Lung (tissue), 12 donors: ENCODE data around the gene LPAR5. TPM values are rescaled to one million over a fixed set of nuclear protein-coding genes. Genes with fewer than 3 reads are reported as not detected.

Experiments used
- ATAC-seq: fragments of 200-7000 bp; cut with Tn5 transposase; one replicate; pipeline ENCODE4 v1.9.1; 2020; ENCODE audit warnings: moderate number of reproducible peaks; ENCODE audit not compliant: insufficient read depth, low FRiP score
- DNase-seq, 3 donors: peaks; one replicate each; pipeline ENCODE4 v3.0.0-alpha.2; 2013 to 2017
- H3K27ac ChIP-seq, 2 donors: one replicate each; pipeline ENCODE4 v1.5.1; 2013; ENCODE audit warnings: mild to moderate bottlenecking in 2 of 2, moderate library complexity in 2 of 2, control low read depth in 1 of 2, inconsistent platforms in 1 of 2, low read depth in 1 of 2, low read length in 1 of 2
- H3K27me3 ChIP-seq, 3 donors: one replicate each; pipeline ENCODE4 v1.5.1; 2013; ENCODE audit warnings: low read length in 2 of 3; ENCODE audit not compliant: control insufficient read depth in 3 of 3, insufficient read depth in 3 of 3
- H3K36me3 ChIP-seq, 4 donors: one replicate each; pipeline ENCODE4 v1.5.1; 2013; ENCODE audit warnings: low read length in 4 of 4, mild to moderate bottlenecking in 1 of 4, moderate library complexity in 1 of 4; ENCODE audit not compliant: control insufficient read depth in 4 of 4, insufficient read depth in 4 of 4
- H3K4me1 ChIP-seq, 5 donors: one replicate each; pipeline ENCODE4 v1.5.1; 2013; ENCODE audit warnings: low read length in 5 of 5, mild to moderate bottlenecking in 2 of 5, moderate library complexity in 1 of 5; ENCODE audit not compliant: control insufficient read depth in 5 of 5, insufficient read depth in 5 of 5
- H3K4me3 ChIP-seq: one replicate; pipeline ENCODE4 v1.5.1; 2013; ENCODE audit warnings: mild to moderate bottlenecking, control low read depth, moderate library complexity
- H3K9ac ChIP-seq, 2 donors: one replicate each; pipeline ENCODE4 v1.5.1; 2013; ENCODE audit warnings: low read length in 2 of 2, control low read depth in 1 of 2; ENCODE audit not compliant: insufficient read depth in 1 of 2
- H3K9me3 ChIP-seq, 4 donors: one replicate each; pipeline ENCODE4 v1.5.1; 2013; ENCODE audit warnings: low read length in 3 of 4, mild to moderate bottlenecking in 1 of 4, moderate library complexity in 1 of 4; ENCODE audit not compliant: control insufficient read depth in 4 of 4, insufficient read depth in 3 of 4
- whole genome bisulfite sequencing, 2 donors: extraction: QIAGEN DNeasy Blood & Tissue Kit; methylation state at CpG; one replicate each; pipeline ENCODE4 v1.1.7; 2013; 5-methylcytosine and 5-hydroxymethylcytosine counted together
- polyA plus RNA-seq, 2 donors: library from polyadenylated mRNA; stranded (reverse); fragments of 200-250 nt; gene quantifications; one replicate each; pipeline ENCODE4 v1.2.1, GENCODE V29; 2013
- total RNA-seq, 2 donors: library from RNA; depleted of rRNA in 1 of 2; stranded (reverse); fragments of >200 nt in 1 of 2; gene quantifications; one replicate each; pipeline ENCODE4 v1.2.1, GENCODE V29; 2014 to 2021
- TF ChIP-seq, protein P1 (sequence below): IDR thresholded peaks from 2 replicates; pipeline ENCODE4 v1.5.1; 2012; ENCODE audit warnings: mild to moderate bottlenecking; ENCODE audit errors: control extremely low read depth, extremely low read depth
- donor health status: control.
- donor health status: control.
- donor health status: Bipolar disorder and iron deficiency.
- donor health status: healthy.
- donor health status: DM: yes; HTN: yes; CAD: no.

Gene LPAR5
- total and polyA plus RNA-seq, 4 donors = 0.51 to 2.8 (median 1.5) TPM

DNA sequence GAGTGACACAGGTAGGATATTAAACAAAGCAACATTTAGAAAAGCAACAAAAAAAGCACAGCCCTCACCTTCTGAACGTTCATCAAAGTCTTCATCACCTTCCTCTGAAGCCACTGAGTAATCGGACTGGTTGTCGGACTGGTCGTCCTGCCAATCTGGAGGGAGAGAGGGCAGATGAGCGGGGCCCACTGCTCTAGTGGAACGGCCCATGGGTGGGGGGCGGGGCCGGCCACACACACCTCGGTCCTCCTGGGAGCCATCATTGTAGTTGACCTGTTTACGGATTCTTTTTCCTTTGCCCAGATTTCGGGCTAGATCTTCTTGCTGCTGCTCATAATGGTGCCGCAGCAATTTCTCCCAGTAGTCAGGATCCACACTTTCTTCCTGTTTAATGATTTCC is 52.8 kb downstream of the LPAR5 start:
- no peak overlapping the region for H3K27ac ChIP-seq
- H3K4me3 ChIP-seq = no peak overlapping the region
- H3K4me1 ChIP-seq = no peaks in the 10 kb centered on the region
- 93 to 94% methylated on average over 12 of the region's 12 CpGs for WGBS, 2 donors
- H3K9me3 ChIP-seq = no peaks in the 10 kb centered on the region
- H3K36me3 ChIP-seq = peaks cover 53 to 66% (median 61%) of the 10 kb centered on the region in 4 donors
- no peaks in the 10 kb centered on the region for H3K27me3 ChIP-seq
- no peak overlapping the region for H3K9ac ChIP-seq
- ATAC-seq (no peak), DNase-seq (no peak)
- TF ChIP-seq, protein P1, sequence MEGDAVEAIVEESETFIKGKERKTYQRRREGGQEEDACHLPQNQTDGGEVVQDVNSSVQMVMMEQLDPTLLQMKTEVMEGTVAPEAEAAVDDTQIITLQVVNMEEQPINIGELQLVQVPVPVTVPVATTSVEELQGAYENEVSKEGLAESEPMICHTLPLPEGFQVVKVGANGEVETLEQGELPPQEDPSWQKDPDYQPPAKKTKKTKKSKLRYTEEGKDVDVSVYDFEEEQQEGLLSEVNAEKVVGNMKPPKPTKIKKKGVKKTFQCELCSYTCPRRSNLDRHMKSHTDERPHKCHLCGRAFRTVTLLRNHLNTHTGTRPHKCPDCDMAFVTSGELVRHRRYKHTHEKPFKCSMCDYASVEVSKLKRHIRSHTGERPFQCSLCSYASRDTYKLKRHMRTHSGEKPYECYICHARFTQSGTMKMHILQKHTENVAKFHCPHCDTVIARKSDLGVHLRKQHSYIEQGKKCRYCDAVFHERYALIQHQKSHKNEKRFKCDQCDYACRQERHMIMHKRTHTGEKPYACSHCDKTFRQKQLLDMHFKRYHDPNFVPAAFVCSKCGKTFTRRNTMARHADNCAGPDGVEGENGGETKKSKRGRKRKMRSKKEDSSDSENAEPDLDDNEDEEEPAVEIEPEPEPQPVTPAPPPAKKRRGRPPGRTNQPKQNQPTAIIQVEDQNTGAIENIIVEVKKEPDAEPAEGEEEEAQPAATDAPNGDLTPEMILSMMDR = no peak

DNA sequence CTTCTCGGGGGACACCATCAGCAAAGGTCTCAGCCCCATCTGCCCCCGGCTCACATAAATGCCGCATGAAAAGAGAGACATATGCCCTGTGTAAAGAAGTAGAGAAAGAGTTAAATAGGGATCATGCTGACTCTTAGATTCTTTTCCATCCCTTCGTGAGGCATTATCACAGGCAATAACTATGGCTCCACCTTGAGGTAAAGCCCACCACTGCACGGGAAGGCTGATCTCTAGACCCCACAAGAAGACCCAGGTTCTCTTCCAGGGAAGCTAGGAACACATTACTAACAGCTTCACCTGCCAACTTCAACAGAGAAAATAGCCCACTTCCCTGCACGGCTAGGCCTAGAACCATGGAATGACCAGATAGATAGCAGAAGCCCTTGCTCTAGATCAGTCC is 53.6 kb downstream of the LPAR5 start:
- Histone ChIP-seq H3K4me1 (no peaks in the 10 kb centered on the region), H3K27ac (no peak overlapping the region), H3K9me3 (no peaks in the 10 kb centered on the region), H3K9ac (no peak overlapping the region), H3K36me3 (peaks cover 52 to 66% (median 61%) of the 10 kb centered on the region in 4 donors), H3K4me3 (no peak overlapping the region), H3K27me3 (no peaks in the 10 kb centered on the region)
- no peak for DNase-seq
- TF ChIP-seq, protein P1 = no peak
- WGBS, 2 donors = 80 to 83% methylated on average over 6 of the region's 6 CpGs
- ATAC-seq = no peak

DNA sequence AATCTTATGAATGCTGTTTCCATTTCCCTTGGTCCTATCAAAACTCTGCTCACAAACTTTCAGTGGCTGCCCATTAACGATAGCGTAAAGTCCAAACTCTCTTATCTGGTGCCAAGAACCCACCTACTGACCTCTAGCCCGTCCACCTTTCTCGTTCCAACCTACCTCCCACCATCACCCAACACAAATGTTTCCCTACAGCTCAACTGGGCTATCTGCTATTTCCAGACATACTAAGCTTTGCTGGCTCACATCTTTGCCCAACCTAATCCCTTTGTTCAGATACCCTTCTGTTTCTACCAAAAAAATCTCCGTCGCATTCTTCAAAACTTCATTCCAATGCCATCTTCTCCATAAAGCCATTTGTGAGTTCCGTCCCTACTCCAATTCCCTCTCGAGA is 60.1 kb downstream of the LPAR5 start:
- DNase-seq (no peak), ATAC-seq (no peak)
- Histone ChIP-seq H3K9ac (no peak overlapping the region), H3K4me3 (no peak overlapping the region), H3K27ac (no peak overlapping the region), H3K36me3 (peaks cover 42 to 58% (median 49%) of the 10 kb centered on the region in 4 donors), H3K4me1 (no peaks in the 10 kb centered on the region), H3K9me3 (no peaks in the 10 kb centered on the region), H3K27me3 (no peaks in the 10 kb centered on the region)
- 92 to 96% methylated on average over 8 of the region's 8 CpGs for WGBS, 2 donors
- TF ChIP-seq, protein P1 = no peak
